Measurements from ENCODE around the gene PSMD12.

- TF ChIP-seq CTCF (IDR thresholded peaks at IDR 0.05; ENCODE audit: insufficient read depth, low read length, poor library complexity, severe bottlenecking) (peak; percentile 80), EZH2phosphoT487 (conservative IDR thresholded peaks at IDR 0.05; ENCODE audit: low read length) (no peak)
Observed at GRCh38 chr17:67293251-67294203, 72.8 kb downstream of the PSMD12 start.
